ENCODE measurements around the gene NOTCH1.

DNA sequence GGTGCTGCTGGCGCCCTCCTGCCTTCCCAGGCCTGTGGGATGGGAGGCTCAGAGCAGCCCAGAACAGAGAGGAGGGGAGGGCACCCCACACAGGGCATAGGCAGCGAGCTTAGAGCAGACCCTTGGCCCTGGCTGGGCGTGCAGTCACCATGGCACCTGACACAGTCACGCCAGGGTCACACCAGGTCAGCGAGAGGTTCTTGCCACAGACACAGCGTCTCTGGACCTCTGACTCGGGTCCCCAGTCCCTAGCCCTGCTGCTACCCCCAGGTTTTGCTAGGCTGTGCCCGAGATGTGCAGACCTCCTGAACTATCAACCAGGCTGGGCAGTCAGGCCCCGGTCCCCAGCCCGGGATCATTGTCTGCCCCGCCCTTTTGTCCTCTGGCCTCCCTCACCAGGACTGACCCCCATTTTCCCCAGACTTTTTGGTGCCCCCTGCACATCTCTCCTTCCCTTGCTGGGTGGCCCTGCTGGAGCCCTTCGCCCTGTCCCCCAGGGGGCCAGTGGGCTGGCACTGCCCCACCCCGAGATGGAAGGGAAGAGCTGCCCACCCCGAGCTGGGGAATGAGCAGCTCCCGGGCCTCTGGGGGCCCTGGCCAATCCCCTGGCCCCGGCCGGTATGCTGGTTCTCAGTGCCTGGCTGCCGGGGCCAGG is 24.5 kb upstream of the NOTCH1 start:
- TF ChIP-seq, protein P1, sequence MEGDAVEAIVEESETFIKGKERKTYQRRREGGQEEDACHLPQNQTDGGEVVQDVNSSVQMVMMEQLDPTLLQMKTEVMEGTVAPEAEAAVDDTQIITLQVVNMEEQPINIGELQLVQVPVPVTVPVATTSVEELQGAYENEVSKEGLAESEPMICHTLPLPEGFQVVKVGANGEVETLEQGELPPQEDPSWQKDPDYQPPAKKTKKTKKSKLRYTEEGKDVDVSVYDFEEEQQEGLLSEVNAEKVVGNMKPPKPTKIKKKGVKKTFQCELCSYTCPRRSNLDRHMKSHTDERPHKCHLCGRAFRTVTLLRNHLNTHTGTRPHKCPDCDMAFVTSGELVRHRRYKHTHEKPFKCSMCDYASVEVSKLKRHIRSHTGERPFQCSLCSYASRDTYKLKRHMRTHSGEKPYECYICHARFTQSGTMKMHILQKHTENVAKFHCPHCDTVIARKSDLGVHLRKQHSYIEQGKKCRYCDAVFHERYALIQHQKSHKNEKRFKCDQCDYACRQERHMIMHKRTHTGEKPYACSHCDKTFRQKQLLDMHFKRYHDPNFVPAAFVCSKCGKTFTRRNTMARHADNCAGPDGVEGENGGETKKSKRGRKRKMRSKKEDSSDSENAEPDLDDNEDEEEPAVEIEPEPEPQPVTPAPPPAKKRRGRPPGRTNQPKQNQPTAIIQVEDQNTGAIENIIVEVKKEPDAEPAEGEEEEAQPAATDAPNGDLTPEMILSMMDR (conservative IDR thresholded peaks at IDR 0.05; ENCODE audit: low read depth, low read length): no peak
- no peak for TF ChIP-seq EZH2 (IDR thresholded peaks at IDR 0.05; ENCODE audit: borderline replicate concordance, low read depth, low read length, poor library complexity, severe bottlenecking)

All from A673 (cell line).